ENCODE data around the gene IL4I1.

- TF ChIP-seq GABPA (IDR thresholded peaks at IDR 0.05 in 1 of 2, conservative IDR thresholded peaks at IDR 0.05 in 1 of 2) (no peak), CTCF (IDR thresholded peaks at IDR 0.05; ENCODE audit: low read depth, low read length, missing input control) (no peak), REST (IDR thresholded peaks at IDR 0.05) (no peak), EGR1 (IDR thresholded peaks at IDR 0.05; ENCODE audit: low read depth in 2 of 2) (no peak), RAD21 (IDR thresholded peaks at IDR 0.05) (no peak)
These were observed 8.2 kb downstream of the IL4I1 start for GRCh38 chr19:49888510-49888824.

Measured in liver (tissue), 3 donors.